ENCODE results near the gene CYP17A1. TPM values are rescaled to one million over a fixed set of nuclear protein-coding genes. Genes with fewer than 3 reads are reported as not detected.
"Not testable (repeated sequence)": the region's sequence is repeated elsewhere in the genome, so short reads cannot be mapped to it uniquely, and the experiment has no call there.

The CYP17A1 gene
- polyA plus RNA-seq, 1 donor from 2014 or later, result not detected

- not testable (repeated sequence) for H3K9me3 ChIP-seq (ENCODE audit: low read length); H3K4me3 ChIP-seq (ENCODE audit: low read length); H3K9ac ChIP-seq (ENCODE audit: low read length); H3K4me2 ChIP-seq (ENCODE audit: low read length); H4K20me1 ChIP-seq (ENCODE audit: insufficient read depth); H3K79me2 ChIP-seq (replicated peaks; ENCODE audit: insufficient read depth, low read length); H3K9me2 ChIP-seq (ENCODE audit: insufficient read depth, low read length); H3K36me3 ChIP-seq (ENCODE audit: insufficient read depth, low read length); H3K27ac ChIP-seq (ENCODE audit: low read length); H3K27me3 ChIP-seq (ENCODE audit: insufficient read depth, low read depth, low read length); H3F3A ChIP-seq (ENCODE audit: insufficient read depth, low read length, poor library complexity, severe bottlenecking); H2AFZ ChIP-seq (ENCODE audit: low read depth, low read length)
These were observed 5.9 kb upstream of the CYP17A1 start for GRCh38 chr10:102843139-102843538.

- Histone ChIP-seq H4K20me1 (ENCODE audit: insufficient read depth) (no peaks in the 10 kb centered on the region), H3K79me2 (replicated peaks; ENCODE audit: insufficient read depth, low read length) (no peaks in the 10 kb centered on the region), H3K4me2 (ENCODE audit: low read length) (no peak overlapping the region), H3K9me2 (ENCODE audit: insufficient read depth, low read length) (no peaks in the 10 kb centered on the region), H3K27me3 (ENCODE audit: insufficient read depth, low read depth, low read length) (no peaks in the 10 kb centered on the region), H3K36me3 (ENCODE audit: insufficient read depth, low read length) (no peaks in the 10 kb centered on the region), H3K9ac (ENCODE audit: low read length) (no peak overlapping the region), H3F3A (ENCODE audit: insufficient read depth, low read length, poor library complexity, severe bottlenecking) (no peaks in the 10 kb centered on the region), H3K27ac (ENCODE audit: low read length) (no peak overlapping the region), H3K4me3 (ENCODE audit: low read length) (no peak overlapping the region), H3K9me3 (ENCODE audit: low read length) (no peaks in the 10 kb centered on the region), H2AFZ (ENCODE audit: low read depth, low read length) (no peak overlapping the region)
- TF ChIP-seq MXI1 (conservative IDR thresholded peaks at IDR 0.05; ENCODE audit: poor library complexity, severe bottlenecking), result no peak
- TF ChIP-seq, protein P1, sequence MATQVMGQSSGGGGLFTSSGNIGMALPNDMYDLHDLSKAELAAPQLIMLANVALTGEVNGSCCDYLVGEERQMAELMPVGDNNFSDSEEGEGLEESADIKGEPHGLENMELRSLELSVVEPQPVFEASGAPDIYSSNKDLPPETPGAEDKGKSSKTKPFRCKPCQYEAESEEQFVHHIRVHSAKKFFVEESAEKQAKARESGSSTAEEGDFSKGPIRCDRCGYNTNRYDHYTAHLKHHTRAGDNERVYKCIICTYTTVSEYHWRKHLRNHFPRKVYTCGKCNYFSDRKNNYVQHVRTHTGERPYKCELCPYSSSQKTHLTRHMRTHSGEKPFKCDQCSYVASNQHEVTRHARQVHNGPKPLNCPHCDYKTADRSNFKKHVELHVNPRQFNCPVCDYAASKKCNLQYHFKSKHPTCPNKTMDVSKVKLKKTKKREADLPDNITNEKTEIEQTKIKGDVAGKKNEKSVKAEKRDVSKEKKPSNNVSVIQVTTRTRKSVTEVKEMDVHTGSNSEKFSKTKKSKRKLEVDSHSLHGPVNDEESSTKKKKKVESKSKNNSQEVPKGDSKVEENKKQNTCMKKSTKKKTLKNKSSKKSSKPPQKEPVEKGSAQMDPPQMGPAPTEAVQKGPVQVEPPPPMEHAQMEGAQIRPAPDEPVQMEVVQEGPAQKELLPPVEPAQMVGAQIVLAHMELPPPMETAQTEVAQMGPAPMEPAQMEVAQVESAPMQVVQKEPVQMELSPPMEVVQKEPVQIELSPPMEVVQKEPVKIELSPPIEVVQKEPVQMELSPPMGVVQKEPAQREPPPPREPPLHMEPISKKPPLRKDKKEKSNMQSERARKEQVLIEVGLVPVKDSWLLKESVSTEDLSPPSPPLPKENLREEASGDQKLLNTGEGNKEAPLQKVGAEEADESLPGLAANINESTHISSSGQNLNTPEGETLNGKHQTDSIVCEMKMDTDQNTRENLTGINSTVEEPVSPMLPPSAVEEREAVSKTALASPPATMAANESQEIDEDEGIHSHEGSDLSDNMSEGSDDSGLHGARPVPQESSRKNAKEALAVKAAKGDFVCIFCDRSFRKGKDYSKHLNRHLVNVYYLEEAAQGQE (IDR thresholded peaks at IDR 0.05; ENCODE audit: borderline replicate concordance), result no peak
- TF ChIP-seq, protein P2, sequence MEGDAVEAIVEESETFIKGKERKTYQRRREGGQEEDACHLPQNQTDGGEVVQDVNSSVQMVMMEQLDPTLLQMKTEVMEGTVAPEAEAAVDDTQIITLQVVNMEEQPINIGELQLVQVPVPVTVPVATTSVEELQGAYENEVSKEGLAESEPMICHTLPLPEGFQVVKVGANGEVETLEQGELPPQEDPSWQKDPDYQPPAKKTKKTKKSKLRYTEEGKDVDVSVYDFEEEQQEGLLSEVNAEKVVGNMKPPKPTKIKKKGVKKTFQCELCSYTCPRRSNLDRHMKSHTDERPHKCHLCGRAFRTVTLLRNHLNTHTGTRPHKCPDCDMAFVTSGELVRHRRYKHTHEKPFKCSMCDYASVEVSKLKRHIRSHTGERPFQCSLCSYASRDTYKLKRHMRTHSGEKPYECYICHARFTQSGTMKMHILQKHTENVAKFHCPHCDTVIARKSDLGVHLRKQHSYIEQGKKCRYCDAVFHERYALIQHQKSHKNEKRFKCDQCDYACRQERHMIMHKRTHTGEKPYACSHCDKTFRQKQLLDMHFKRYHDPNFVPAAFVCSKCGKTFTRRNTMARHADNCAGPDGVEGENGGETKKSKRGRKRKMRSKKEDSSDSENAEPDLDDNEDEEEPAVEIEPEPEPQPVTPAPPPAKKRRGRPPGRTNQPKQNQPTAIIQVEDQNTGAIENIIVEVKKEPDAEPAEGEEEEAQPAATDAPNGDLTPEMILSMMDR (IDR thresholded peaks at IDR 0.05; ENCODE audit: poor library complexity, severe bottlenecking), result no peak
These were observed 4.7 kb upstream of the CYP17A1 start for GRCh38 chr10:102841827-102842345.

DNA sequence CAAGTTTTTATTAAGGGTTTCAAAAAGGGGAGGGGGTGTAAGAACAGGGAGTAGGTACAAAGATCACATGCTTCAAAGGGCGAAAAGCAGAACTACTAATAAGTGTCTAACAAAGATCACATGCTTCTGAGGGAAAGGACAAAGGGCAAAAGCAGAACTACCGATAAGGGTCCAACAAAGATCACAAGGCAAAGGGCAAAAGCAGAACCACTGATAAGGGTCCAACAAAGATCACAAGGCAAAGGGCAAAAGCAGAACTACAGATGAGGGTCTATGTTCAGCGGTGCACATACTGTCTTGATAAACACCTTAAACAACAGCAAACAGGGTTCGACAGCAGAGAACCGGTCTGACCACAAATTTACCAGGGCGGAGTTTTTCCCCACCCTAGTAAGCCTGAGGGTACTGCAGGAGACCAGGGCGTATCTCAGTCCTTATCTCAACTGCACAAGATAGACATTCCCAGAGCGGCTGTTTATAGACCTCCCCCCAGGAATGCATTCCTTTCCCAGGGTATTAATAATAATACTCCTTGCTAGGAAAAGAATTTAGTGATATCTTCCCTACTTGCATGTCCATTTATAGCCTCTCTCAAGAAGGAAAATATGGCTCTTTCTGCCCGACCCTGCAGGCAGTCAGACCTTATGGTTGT, 1.2 kb upstream of the CYP17A1 start:
- not testable (repeated sequence) for H4K20me1 ChIP-seq (ENCODE audit: insufficient read depth); H3K4me2 ChIP-seq (ENCODE audit: low read length); H2AFZ ChIP-seq (ENCODE audit: low read depth, low read length); H3K36me3 ChIP-seq (ENCODE audit: insufficient read depth, low read length); H3K9me2 ChIP-seq (ENCODE audit: insufficient read depth, low read length); H3F3A ChIP-seq (ENCODE audit: insufficient read depth, low read length, poor library complexity, severe bottlenecking); H3K79me2 ChIP-seq (replicated peaks; ENCODE audit: insufficient read depth, low read length); H3K9me3 ChIP-seq (ENCODE audit: low read length); H3K4me3 ChIP-seq (ENCODE audit: low read length); H3K9ac ChIP-seq (ENCODE audit: low read length); H3K27me3 ChIP-seq (ENCODE audit: insufficient read depth, low read depth, low read length); H3K27ac ChIP-seq (ENCODE audit: low read length)

Data from neural cell (in vitro differentiated cells).